Stimulated activated memory B cell treated with anti-CD40 and anti-IgM and Interleukin-4, amounts not matched to agents 10 μg/mL and 1 μg/mL and 100 μg/mL, for 72 hours (primary cell): ENCODE data around the gene RABL6.
"Not testable (repeated sequence)": the region's sequence is repeated elsewhere in the genome, so short reads cannot be mapped to it uniquely, and the experiment has no call there.

Experiments
- ATAC-seq: fragments of 150-1000 bp; cut with Tn5 transposase; 2 replicates; pipeline ENCODE4 v1.10.0; 2021
- H3K27ac Mint-ChIP-seq: one replicate; pipeline ENCODE4 v1.8.0; 2022; ENCODE audit warnings: mild to moderate bottlenecking, mixed read lengths
- H3K27me3 Mint-ChIP-seq: one replicate; pipeline ENCODE4 v1.8.0; 2022; ENCODE audit warnings: mixed read lengths
- H3K36me3 Mint-ChIP-seq: one replicate; pipeline ENCODE4 v1.8.0; 2022; ENCODE audit warnings: mixed read lengths
- H3K4me1 Mint-ChIP-seq: one replicate; pipeline ENCODE4 v1.8.0; 2022; ENCODE audit warnings: mixed read lengths
- H3K4me3 Mint-ChIP-seq: one replicate; pipeline ENCODE4 v1.8.0; 2022; ENCODE audit warnings: mild to moderate bottlenecking, moderate library complexity, mixed read lengths
- H3K9me3 Mint-ChIP-seq: one replicate; pipeline ENCODE4 v1.8.0; 2022; ENCODE audit warnings: mixed read lengths

The RABL6 gene

GRCh38 chr9:136798708-136799078 lies 9.1 kb upstream of the RABL6 start:
- Mint-ChIP-seq H3K36me3 (peaks cover 5% of the 10 kb centered on the region), H3K4me1 (peaks cover 44% of the 10 kb centered on the region), H3K27me3 (peaks cover 30% of the 10 kb centered on the region), H3K27ac (no peak overlapping the region), H3K9me3 (no peaks in the 10 kb centered on the region), H3K4me3 (no peak overlapping the region)
- no peak for ATAC-seq

- Mint-ChIP-seq H3K27ac (no peak overlapping the region), H3K27me3 (peaks cover 30% of the 10 kb centered on the region), H3K36me3 (peaks cover 10% of the 10 kb centered on the region), H3K4me1 (peaks cover 49% of the 10 kb centered on the region), H3K9me3 (no peaks in the 10 kb centered on the region), H3K4me3 (peak overlapping the region; percentile 77)
- no peak for ATAC-seq
These were observed 8.5 kb upstream of the RABL6 start for GRCh38 chr9:136799079-136799853.

- Mint-ChIP-seq H3K27ac (peak overlapping the region; percentile 57), H3K4me1 (peaks cover 49% of the 10 kb centered on the region), H3K4me3 (peak overlapping the region; percentile 77), H3K9me3 (no peaks in the 10 kb centered on the region), H3K27me3 (peaks cover 30% of the 10 kb centered on the region), H3K36me3 (peaks cover 10% of the 10 kb centered on the region)
- peak; percentile 80 for ATAC-seq
These were observed 7.7 kb upstream of the RABL6 start for GRCh38 chr9:136799854-136800657.

- H3K27me3 Mint-ChIP-seq: peaks cover 19% of the 10 kb centered on the region
- H3K4me3 Mint-ChIP-seq: no peak overlapping the region
- peaks cover 15% of the 10 kb centered on the region for H3K36me3 Mint-ChIP-seq
These were observed 5.4 kb upstream of the RABL6 start for GRCh38 chr9:136802321-136802720.

GRCh38 chr9:136803009-136803550 lies 4.7 kb upstream of the RABL6 start:
- ATAC-seq, H3K27ac Mint-ChIP-seq, H3K9me3 Mint-ChIP-seq, H3K4me3 Mint-ChIP-seq: not testable (repeated sequence)
- Mint-ChIP-seq H3K36me3 (peaks cover 15% of the 10 kb centered on the region), H3K4me1 (peaks cover 55% of the 10 kb centered on the region), H3K27me3 (peaks cover 11% of the 10 kb centered on the region)

More at GRCh38 chr9:136802321-136802720, 5.4 kb upstream of the RABL6 start:
- ATAC-seq: no peak
- H3K27ac Mint-ChIP-seq: no peak overlapping the region
- H3K4me1 Mint-ChIP-seq: peaks cover 54% of the 10 kb centered on the region
- no peaks in the 10 kb centered on the region for H3K9me3 Mint-ChIP-seq

- no peak overlapping the region for H3K27ac Mint-ChIP-seq
- ATAC-seq: no peak
- H3K4me3 Mint-ChIP-seq: no peak overlapping the region
- H3K4me1 Mint-ChIP-seq: peaks cover 58% of the 10 kb centered on the region
- no peaks in the 10 kb centered on the region for H3K9me3 Mint-ChIP-seq
- H3K36me3 Mint-ChIP-seq: peaks cover 15% of the 10 kb centered on the region
- peaks cover 4% of the 10 kb centered on the region for H3K27me3 Mint-ChIP-seq
These were observed 3.9 kb upstream of the RABL6 start for GRCh38 chr9:136803551-136804508.

GRCh38 chr9:136804509-136805206 lies 3.1 kb upstream of the RABL6 start:
- Mint-ChIP-seq H3K4me1 (peaks cover 60% of the 10 kb centered on the region), H3K9me3 (no peaks in the 10 kb centered on the region), H3K27ac (no peak overlapping the region), H3K27me3 (no peaks in the 10 kb centered on the region), H3K4me3 (no peak overlapping the region), H3K36me3 (peaks cover 15% of the 10 kb centered on the region)
- ATAC-seq: no peak

GRCh38 chr9:136805207-136805740 lies 2.5 kb upstream of the RABL6 start:
- H3K4me3 Mint-ChIP-seq: no peak overlapping the region
- ATAC-seq: no peak
- H3K36me3 Mint-ChIP-seq: peaks cover 15% of the 10 kb centered on the region
- H3K27ac Mint-ChIP-seq: no peak overlapping the region
- H3K9me3 Mint-ChIP-seq: no peaks in the 10 kb centered on the region
- H3K4me1 Mint-ChIP-seq: peaks cover 59% of the 10 kb centered on the region
- H3K27me3 Mint-ChIP-seq: no peaks in the 10 kb centered on the region

- Mint-ChIP-seq H3K4me3 (peak overlapping the region; percentile 89), H3K27me3 (no peaks in the 10 kb centered on the region), H3K9me3 (no peaks in the 10 kb centered on the region), H3K36me3 (peaks cover 18% of the 10 kb centered on the region), H3K27ac (peak overlapping the region; percentile 92), H3K4me1 (peaks cover 55% of the 10 kb centered on the region)
- ATAC-seq: no peak
These were observed 1.7 kb upstream of the RABL6 start for GRCh38 chr9:136806067-136806466.

GRCh38 chr9:136806631-136807201 lies 1.0 kb upstream of the RABL6 start:
- no peak for ATAC-seq
- peak overlapping the region; percentile 92 for H3K27ac Mint-ChIP-seq
- no peaks in the 10 kb centered on the region for H3K27me3 Mint-ChIP-seq
- peaks cover 52% of the 10 kb centered on the region for H3K4me1 Mint-ChIP-seq
- peaks cover 20% of the 10 kb centered on the region for H3K36me3 Mint-ChIP-seq
- no peaks in the 10 kb centered on the region for H3K9me3 Mint-ChIP-seq
- peak overlapping the region; percentile 89 for H3K4me3 Mint-ChIP-seq

- peaks cover 52% of the 10 kb centered on the region for H3K4me1 Mint-ChIP-seq
These were observed 492 bp downstream of the RABL6 start for GRCh38 chr9:136808075-136808805.

GRCh38 chr9:136808806-136809158 lies 1.0 kb downstream of the RABL6 start:
- Mint-ChIP-seq H3K9me3 (no peaks in the 10 kb centered on the region), H3K27ac (peak overlapping the region; percentile 60), H3K4me1 (peaks cover 51% of the 10 kb centered on the region), H3K36me3 (peaks cover 28% of the 10 kb centered on the region), H3K4me3 (peak overlapping the region; percentile 81), H3K27me3 (no peaks in the 10 kb centered on the region)
- no peak for ATAC-seq

More at GRCh38 chr9:136808075-136808805, 492 bp downstream of the RABL6 start:
- Mint-ChIP-seq H3K27ac (peak overlapping the region; percentile 92), H3K4me3 (peak overlapping the region; percentile 81), H3K27me3 (no peaks in the 10 kb centered on the region), H3K9me3 (no peaks in the 10 kb centered on the region), H3K36me3 (peaks cover 28% of the 10 kb centered on the region)
- peak; percentile 61 for ATAC-seq

- no peak for ATAC-seq
- Mint-ChIP-seq H3K27me3 (no peaks in the 10 kb centered on the region), H3K36me3 (peaks cover 52% of the 10 kb centered on the region), H3K9me3 (no peaks in the 10 kb centered on the region), H3K4me1 (peaks cover 38% of the 10 kb centered on the region), H3K4me3 (no peak overlapping the region), H3K27ac (no peak overlapping the region)
These were observed 7.1 kb downstream of the RABL6 start for GRCh38 chr9:136814725-136815421.
